Measurements from ENCODE around the gene MT1H. TPM values are rescaled to one million over a fixed set of nuclear protein-coding genes. Genes with fewer than 3 reads are reported as not detected.
A peak's percentile ranks its signal among the peaks of the same experiment; 100 is the strongest.
"Not testable (repeated sequence)": the region's sequence is repeated elsewhere in the genome, so short reads cannot be mapped to it uniquely, and the experiment has no call there.

MT1H gene
- total RNA-seq, 3 donors from 2014 or later, result 0.71 to 7.0 (median 2.7) TPM

- DNase-seq (no peak), ATAC-seq (no peak)
- H3K4me1 Mint-ChIP-seq (ENCODE audit: low read depth), result peaks cover 21% of the 10 kb centered on the region
- no peaks in the 10 kb centered on the region for H3K36me3 Mint-ChIP-seq (ENCODE audit: insufficient read depth)
- H3K27me3 Mint-ChIP-seq (ENCODE audit: low read depth), result peaks cover 14% of the 10 kb centered on the region
- H3K9me3 Mint-ChIP-seq, result no peaks in the 10 kb centered on the region
- no peak overlapping the region for H3K4me3 Mint-ChIP-seq
Observed at GRCh38 chr16:56645838-56646237, 23.8 kb upstream of the MT1H start.

GRCh38 chr16:56647641-56648431 lies 21.8 kb upstream of the MT1H start:
- Mint-ChIP-seq H3K9me3 (no peaks in the 10 kb centered on the region), H3K4me1 (ENCODE audit: low read depth) (peaks cover 14% of the 10 kb centered on the region), H3K27me3 (ENCODE audit: low read depth) (peaks cover 15% of the 10 kb centered on the region), H3K36me3 (ENCODE audit: insufficient read depth) (no peaks in the 10 kb centered on the region), H3K4me3 (no peak overlapping the region)
- ATAC-seq (no peak), DNase-seq (no peak)

GRCh38 chr16:56649271-56649670 lies 20.3 kb upstream of the MT1H start:
- no peaks in the 10 kb centered on the region for H3K9me3 Mint-ChIP-seq
- peaks cover 15% of the 10 kb centered on the region for H3K27me3 Mint-ChIP-seq (ENCODE audit: low read depth)
- DNase-seq, result no peak

GRCh38 chr16:56649820-56650219 lies 19.8 kb upstream of the MT1H start:
- H3K27me3 Mint-ChIP-seq (ENCODE audit: low read depth), result peaks cover 15% of the 10 kb centered on the region

More at GRCh38 chr16:56649271-56649670, 20.3 kb upstream of the MT1H start:
- Mint-ChIP-seq H3K36me3 (ENCODE audit: insufficient read depth) (no peaks in the 10 kb centered on the region), H3K4me3 (no peak overlapping the region), H3K4me1 (ENCODE audit: low read depth) (peaks cover under 1% of the 10 kb centered on the region)
- ATAC-seq, result no peak

GRCh38 chr16:56651586-56651985 lies 18.0 kb upstream of the MT1H start, which contains the start of gene MT1B:
Gene MT1B, plus strand, starts transcription at chr16:56651886. Its CDS starts 68 bp downstream, at chr16:56651954.
- no peaks in the 10 kb centered on the region for H3K36me3 Mint-ChIP-seq (ENCODE audit: insufficient read depth)
- no peak within 1 kb of the TSS for H3K4me3 Mint-ChIP-seq
- peaks cover 15% of the 10 kb centered on the region for H3K27me3 Mint-ChIP-seq (ENCODE audit: low read depth)
- ATAC-seq, result no peak
- H3K4me1 Mint-ChIP-seq (ENCODE audit: low read depth), result no peaks in the 10 kb centered on the region
- no peaks in the 10 kb centered on the region for H3K9me3 Mint-ChIP-seq
- no peak for DNase-seq

More at GRCh38 chr16:56649820-56650219, 19.8 kb upstream of the MT1H start:
- Mint-ChIP-seq H3K9me3 (no peaks in the 10 kb centered on the region), H3K4me1 (ENCODE audit: low read depth) (no peaks in the 10 kb centered on the region), H3K36me3 (ENCODE audit: insufficient read depth) (no peaks in the 10 kb centered on the region), H3K4me3 (no peak overlapping the region)
- DNase-seq (no peak), ATAC-seq (no peak)

GRCh38 chr16:56652600-56652999 lies 17.0 kb upstream of the MT1H start:
- Mint-ChIP-seq H3K36me3 (ENCODE audit: insufficient read depth) (no peaks in the 10 kb centered on the region), H3K4me3 (no peak overlapping the region), H3K27me3 (ENCODE audit: low read depth) (peaks cover 12% of the 10 kb centered on the region), H3K9me3 (no peaks in the 10 kb centered on the region), H3K4me1 (ENCODE audit: low read depth) (peaks cover 3% of the 10 kb centered on the region)
- DNase-seq, result no peak
- no peak for ATAC-seq

GRCh38 chr16:56653218-56653617 lies 16.4 kb upstream of the MT1H start:
- DNase-seq (no peak), ATAC-seq (no peak)
- no peak overlapping the region for H3K4me3 Mint-ChIP-seq
- peaks cover 12% of the 10 kb centered on the region for H3K27me3 Mint-ChIP-seq (ENCODE audit: low read depth)
- peaks cover 7% of the 10 kb centered on the region for H3K4me1 Mint-ChIP-seq (ENCODE audit: low read depth)
- H3K36me3 Mint-ChIP-seq (ENCODE audit: insufficient read depth), result no peaks in the 10 kb centered on the region
- H3K9me3 Mint-ChIP-seq, result no peaks in the 10 kb centered on the region

GRCh38 chr16:56657555-56658326 lies 11.9 kb upstream of the MT1H start, which contains the start of gene MT1F:
Gene MT1F, plus strand, starts transcription at chr16:56657959. Its CDS starts 100 bp downstream, at chr16:56658059.
- ATAC-seq (peak; percentile 93 to 95), DNase-seq (peak; percentile 55)
- Mint-ChIP-seq H3K27me3 (ENCODE audit: low read depth) (no peaks in the 10 kb centered on the region), H3K36me3 (ENCODE audit: insufficient read depth) (no peaks in the 10 kb centered on the region), H3K9me3 (no peaks in the 10 kb centered on the region), H3K4me1 (ENCODE audit: low read depth) (peaks cover 25% of the 10 kb centered on the region), H3K4me3 (peak within 1 kb of the TSS; percentile 94)

- H3K9me3 Mint-ChIP-seq, result no peaks in the 10 kb centered on the region
- DNase-seq, result no peak
- no peak for ATAC-seq
- no peaks in the 10 kb centered on the region for H3K36me3 Mint-ChIP-seq (ENCODE audit: insufficient read depth)
- peaks cover 26% of the 10 kb centered on the region for H3K4me1 Mint-ChIP-seq (ENCODE audit: low read depth)
- no peaks in the 10 kb centered on the region for H3K27me3 Mint-ChIP-seq (ENCODE audit: low read depth)
- H3K4me3 Mint-ChIP-seq, result peak overlapping the region; percentile 94
Observed at GRCh38 chr16:56658327-56658875, 11.2 kb upstream of the MT1H start.

- DNase-seq (no peak), ATAC-seq (peak; percentile 70 to 71)
- Mint-ChIP-seq H3K27me3 (ENCODE audit: low read depth) (peaks cover 21% of the 10 kb centered on the region), H3K4me1 (ENCODE audit: low read depth) (peaks cover 26% of the 10 kb centered on the region), H3K9me3 (no peaks in the 10 kb centered on the region), H3K36me3 (ENCODE audit: insufficient read depth) (no peaks in the 10 kb centered on the region), H3K4me3 (peak overlapping the region; percentile 85)
Observed at GRCh38 chr16:56662357-56663354, 7.0 kb upstream of the MT1H start.

GRCh38 chr16:56664506-56664905 lies 5.1 kb upstream of the MT1H start:
- DNase-seq (no peak), ATAC-seq (no peak)
- Mint-ChIP-seq H3K27me3 (ENCODE audit: low read depth) (peaks cover 37% of the 10 kb centered on the region), H3K9me3 (no peaks in the 10 kb centered on the region), H3K4me3 (no peak overlapping the region), H3K36me3 (ENCODE audit: insufficient read depth) (no peaks in the 10 kb centered on the region), H3K4me1 (ENCODE audit: low read depth) (peaks cover 17% of the 10 kb centered on the region)

- not testable (repeated sequence) for H3K9me3 Mint-ChIP-seq
Observed at GRCh38 chr16:56665286-56666261, 4.0 kb upstream of the MT1H start.

More at GRCh38 chr16:56665286-56666261, 4.0 kb upstream of the MT1H start:
- Mint-ChIP-seq H3K27me3 (ENCODE audit: low read depth) (peaks cover 47% of the 10 kb centered on the region), H3K4me1 (ENCODE audit: low read depth) (peaks cover 20% of the 10 kb centered on the region)
- DNase-seq; H3K4me3 Mint-ChIP-seq; H3K36me3 Mint-ChIP-seq (ENCODE audit: insufficient read depth); ATAC-seq: not testable (repeated sequence)

Data from activated T-cell treated with anti-CD3 and anti-CD28 coated beads, Interleukin-2, amount 50 U/mL, for 4 hours (primary cell).